ENCODE measurements around the gene SNX22. TPM values are rescaled to one million over a fixed set of nuclear protein-coding genes. Genes with fewer than 3 reads are reported as not detected.
A peak's percentile ranks its signal among the peaks of the same experiment; 100 is the strongest.
"Not testable (repeated sequence)": the region's sequence is repeated elsewhere in the genome, so short reads cannot be mapped to it uniquely, and the experiment has no call there.

The SNX22 gene
- polyA plus RNA-seq, 2 of the 4 experiments (the other 2 are of a cell fraction), result 0.22 to 1.1 TPM

DNA sequence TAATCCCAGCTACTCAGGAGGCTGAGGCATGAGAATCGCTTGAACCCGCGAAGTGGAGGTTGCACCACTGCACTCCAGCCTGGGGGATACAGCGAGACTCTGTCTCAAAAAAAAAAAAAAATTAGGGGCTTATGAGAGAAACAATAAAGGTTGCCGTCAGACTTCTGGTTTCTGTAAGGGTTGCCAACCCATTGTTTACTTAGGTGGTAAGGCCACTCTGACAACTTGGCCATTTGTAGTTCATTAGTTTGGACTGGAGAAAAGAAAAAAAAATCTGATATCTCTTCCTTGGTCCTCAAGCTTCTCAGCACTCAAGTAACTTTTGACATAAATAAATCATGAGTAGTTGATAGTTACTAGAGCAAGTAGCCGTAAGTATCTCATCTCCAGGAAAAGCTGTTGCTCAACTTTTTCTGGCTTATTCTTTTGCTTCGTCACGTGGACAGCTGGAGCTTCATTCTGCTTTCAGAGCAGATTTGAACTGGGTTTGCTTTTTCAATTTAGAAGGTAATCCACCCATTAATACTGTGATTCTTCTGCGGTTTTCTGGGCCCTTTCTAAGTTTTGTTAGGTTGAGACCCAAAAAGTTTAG lies 46.3 kb upstream of the SNX22 start:
- Histone ChIP-seq H3K9me3 (no peaks in the 10 kb centered on the region), H3K27ac (no peak overlapping the region), H3K4me2 (no peak overlapping the region), H3K4me3 (no peak overlapping the region), H3K4me1 (peaks cover 11% of the 10 kb centered on the region; the same call in 2 of the 3 replicates)
- CTCF ChIA-PET, result interaction anchor here (0.6 to 1.4 kb wide), 6 partner anchors 9 to 129 kb away, joined by 3 to 5 read pairs (median 4); partner anchors contain the start of gene SNX1
- 92% methylated on average over 9 of the region's 9 CpGs for WGBS (ENCODE audit: missing lambda C conversion rate)
- FAIRE-seq (peak; percentile 39), ATAC-seq (no peak), DNase-seq (ENCODE audit: low read depth in 1 of 2, low spot score in 1 of 2) (no peak)
- TF ChIP-seq TP53 (CRISPR knock-in tag; IDR thresholded peaks at IDR 0.05), result no peak
- no peak for TF ChIP-seq RNF2 (IDR thresholded peaks at IDR 0.05; ENCODE audit: borderline replicate concordance, low read depth)
- no peak for TF ChIP-seq FOXS1 (CRISPR knock-in tag; IDR thresholded peaks at IDR 0.05)
- TF ChIP-seq TFCP2L1 (CRISPR knock-in tag; IDR thresholded peaks at IDR 0.05), result no peak
- TF ChIP-seq FOSL2 (IDR thresholded peaks at IDR 0.05), result no peak
- no peak for TF ChIP-seq FOSL2 (CRISPR knock-in tag; IDR thresholded peaks at IDR 0.05)
- no peak for TF ChIP-seq SMC3 (IDR thresholded peaks at IDR 0.05)
- TF ChIP-seq CTCF (IDR thresholded peaks at IDR 0.05), result no peak
- no peak for TF ChIP-seq RAD21 (conservative IDR thresholded peaks at IDR 0.05 in 1 of 2, IDR thresholded peaks at IDR 0.05 in 1 of 2)
- TF ChIP-seq ZFP36 (IDR thresholded peaks at IDR 0.05; ENCODE audit: borderline replicate concordance, partially characterized antibody), result no peak
- TF ChIP-seq ZSCAN20 (CRISPR knock-in tag; IDR thresholded peaks at IDR 0.05), result no peak
- POLR2A ChIA-PET, result interaction anchor here (1.2 kb wide), 1 partner anchor 9 kb away, joined by 7 read pairs; the partner anchor contains the start of gene SNX1

DNA sequence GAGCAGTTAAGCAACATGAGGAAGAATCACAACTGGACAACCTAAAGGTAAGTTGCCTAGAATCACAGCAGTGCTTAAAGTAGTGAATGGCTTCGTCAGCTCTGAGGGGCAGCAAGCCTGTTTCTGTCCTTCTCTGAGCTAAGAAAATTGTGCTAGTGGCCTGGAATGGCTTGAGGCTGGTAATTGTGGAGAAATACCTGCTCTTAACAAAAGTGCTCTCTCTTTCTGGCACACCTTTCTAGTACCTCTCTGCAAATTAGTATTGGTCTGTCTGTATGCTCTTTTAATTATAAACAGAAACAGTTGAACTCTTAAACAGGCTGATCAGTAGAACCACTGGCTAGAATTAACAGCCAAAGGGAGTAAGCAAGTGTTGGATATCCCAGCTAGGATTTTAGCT lies 44.2 kb upstream of the SNX22 start:
- CTCF ChIA-PET, result no interaction called here

DNA sequence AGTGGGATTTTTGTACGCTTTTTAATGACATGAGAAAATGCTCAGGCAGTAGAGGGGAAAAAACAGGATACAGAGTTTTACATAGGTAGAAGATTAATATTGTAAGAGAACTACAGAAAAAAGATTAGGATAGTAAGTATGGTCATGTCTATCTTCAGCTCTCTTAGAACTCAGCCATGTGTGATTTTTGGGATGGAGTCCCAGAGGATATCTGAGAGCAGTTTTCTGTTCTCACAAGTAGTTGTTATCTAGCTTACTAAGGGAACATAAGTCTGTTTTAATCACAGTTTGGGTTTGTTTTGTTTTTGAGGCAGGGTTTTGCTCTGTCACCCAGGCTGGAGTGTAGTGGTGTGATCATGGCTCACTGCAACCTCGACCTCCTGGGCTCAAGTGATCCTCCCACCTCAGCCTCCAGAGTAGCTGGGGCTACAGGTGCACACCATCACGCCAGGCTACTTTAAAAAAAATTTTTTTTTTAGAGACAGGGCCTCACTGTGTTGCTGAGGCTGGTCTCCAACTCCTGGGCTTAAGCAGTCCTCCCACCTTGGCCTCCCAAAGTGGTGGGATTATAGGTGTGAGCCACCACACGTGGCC lies 41.3 kb upstream of the SNX22 start:
- 93% methylated on average over 4 of the region's 4 CpGs for WGBS (ENCODE audit: missing lambda C conversion rate)
- FAIRE-seq; H3K9me3 ChIP-seq; H3K27ac ChIP-seq; ATAC-seq; H3K4me1 ChIP-seq; DNase-seq (ENCODE audit: low read depth in 1 of 2, low spot score in 1 of 2); POLR2A ChIA-PET; H3K4me3 ChIP-seq; H3K4me2 ChIP-seq: not testable (repeated sequence)
- CTCF ChIA-PET, result interaction anchor here (0.7 to 3.9 kb wide), 4 partner anchors 11 to 358 kb away, joined by 4 to 21 read pairs (median 18); no protein-coding TSS in a partner anchor

More for the DNA sequence above, 44.2 kb upstream of the SNX22 start:
- ATAC-seq (no peak), FAIRE-seq (no peak), DNase-seq (ENCODE audit: low read depth in 1 of 2, low spot score in 1 of 2) (no peak)
- POLR2A ChIA-PET, result interaction anchor here (0.6 kb wide), 1 partner anchor 497 kb away, joined by 3 read pairs; no protein-coding TSS in a partner anchor
- 79% methylated on average over 1 of the region's 1 CpG for WGBS (ENCODE audit: missing lambda C conversion rate)
- no peak overlapping the region for H3K4me2 ChIP-seq
- peaks cover 4% of the 10 kb centered on the region; the same call in 1 of the 3 replicates for H3K4me1 ChIP-seq
- no peaks in the 10 kb centered on the region for H3K9me3 ChIP-seq
- H3K4me3 ChIP-seq, result no peak overlapping the region
- TF ChIP-seq RARB (CRISPR knock-in tag; IDR thresholded peaks at IDR 0.05) (no peak), GATA3 (IDR thresholded peaks at IDR 0.05; ENCODE audit: borderline replicate concordance) (no peak), SREBF2 (IDR thresholded peaks at IDR 0.05) (no peak), PBX3 (IDR thresholded peaks at IDR 0.05) (no peak), NR3C1 (IDR thresholded peaks at IDR 0.05) (no peak), CTCF (IDR thresholded peaks at IDR 0.05) (no peak), USF2 (IDR thresholded peaks at IDR 0.05) (no peak), JUN (IDR thresholded peaks at IDR 0.05) (no peak), RCOR1 (IDR thresholded peaks at IDR 0.05; ENCODE audit: low read depth, low read length) (no peak), FOSL2 (IDR thresholded peaks at IDR 0.05) (no peak), FOSL2 (CRISPR knock-in tag; IDR thresholded peaks at IDR 0.05) (no peak), POLR2AphosphoS2 (conservative IDR thresholded peaks at IDR 0.05; ENCODE audit: low read length) (no peak)
- H3K27ac ChIP-seq, result no peak overlapping the region

All from A549 (cell line).